ENCODE results near the gene BRD7.

DNA sequence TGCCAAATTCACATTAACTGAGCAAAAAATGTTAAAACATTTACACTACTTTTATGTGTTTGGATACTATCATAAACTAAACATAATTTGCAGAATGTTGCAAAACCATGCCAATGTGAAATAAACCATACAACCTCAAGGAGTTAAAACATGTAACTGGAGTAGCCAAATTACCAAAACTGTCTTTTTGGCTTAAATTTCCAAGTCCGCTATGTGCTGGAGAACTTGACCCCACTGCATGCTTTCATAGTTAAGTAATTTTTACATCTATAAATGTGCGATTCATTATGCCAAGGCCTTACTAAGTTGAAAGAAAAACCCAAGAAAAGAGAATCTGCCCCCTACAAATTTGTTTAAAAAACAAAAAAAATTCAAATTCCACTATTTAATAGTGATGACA is 28.2 kb downstream of the BRD7 start:
- TF ChIP-seq, protein P1, sequence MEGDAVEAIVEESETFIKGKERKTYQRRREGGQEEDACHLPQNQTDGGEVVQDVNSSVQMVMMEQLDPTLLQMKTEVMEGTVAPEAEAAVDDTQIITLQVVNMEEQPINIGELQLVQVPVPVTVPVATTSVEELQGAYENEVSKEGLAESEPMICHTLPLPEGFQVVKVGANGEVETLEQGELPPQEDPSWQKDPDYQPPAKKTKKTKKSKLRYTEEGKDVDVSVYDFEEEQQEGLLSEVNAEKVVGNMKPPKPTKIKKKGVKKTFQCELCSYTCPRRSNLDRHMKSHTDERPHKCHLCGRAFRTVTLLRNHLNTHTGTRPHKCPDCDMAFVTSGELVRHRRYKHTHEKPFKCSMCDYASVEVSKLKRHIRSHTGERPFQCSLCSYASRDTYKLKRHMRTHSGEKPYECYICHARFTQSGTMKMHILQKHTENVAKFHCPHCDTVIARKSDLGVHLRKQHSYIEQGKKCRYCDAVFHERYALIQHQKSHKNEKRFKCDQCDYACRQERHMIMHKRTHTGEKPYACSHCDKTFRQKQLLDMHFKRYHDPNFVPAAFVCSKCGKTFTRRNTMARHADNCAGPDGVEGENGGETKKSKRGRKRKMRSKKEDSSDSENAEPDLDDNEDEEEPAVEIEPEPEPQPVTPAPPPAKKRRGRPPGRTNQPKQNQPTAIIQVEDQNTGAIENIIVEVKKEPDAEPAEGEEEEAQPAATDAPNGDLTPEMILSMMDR (conservative IDR thresholded peaks at IDR 0.05; ENCODE audit: low read depth, low read length): no peak
- no peak for TF ChIP-seq MXI1 (IDR thresholded peaks at IDR 0.05; ENCODE audit: borderline replicate concordance, low read depth, low read length)
- TF ChIP-seq, protein P2, sequence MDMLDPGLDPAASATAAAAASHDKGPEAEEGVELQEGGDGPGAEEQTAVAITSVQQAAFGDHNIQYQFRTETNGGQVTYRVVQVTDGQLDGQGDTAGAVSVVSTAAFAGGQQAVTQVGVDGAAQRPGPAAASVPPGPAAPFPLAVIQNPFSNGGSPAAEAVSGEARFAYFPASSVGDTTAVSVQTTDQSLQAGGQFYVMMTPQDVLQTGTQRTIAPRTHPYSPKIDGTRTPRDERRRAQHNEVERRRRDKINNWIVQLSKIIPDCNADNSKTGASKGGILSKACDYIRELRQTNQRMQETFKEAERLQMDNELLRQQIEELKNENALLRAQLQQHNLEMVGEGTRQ (IDR thresholded peaks at IDR 0.05; ENCODE audit: low read depth, low read length): no peak

Measured in IMR-90 (cell line).